Ovary (tissue), 3 donors: ENCODE data around the gene POT1.

Experiments used
- CTCF ChIP-seq, 3 donors: fragments of 450-650 bp in 2 of 3; fragments of 200-600 bp in 1 of 3; IDR thresholded peaks; one replicate each; pipeline versions ENCODE4 v1.5.1 to v1.8.0; 2016 to 2022; ENCODE audit warnings: antibody characterized with exemption in 3 of 3, mild to moderate bottlenecking in 1 of 3
- EP300 ChIP-seq: sonication (generic); formaldehyde crosslinking; IDR thresholded peaks from one replicate; pipeline ENCODE4 v1.6.1; 2017; ENCODE audit warnings: antibody characterized with exemption
- POLR2A ChIP-seq: fragments of 450-650 bp; IDR thresholded peaks from one replicate; pipeline ENCODE4 v1.6.1; 2017; ENCODE audit warnings: antibody characterized with exemption, mild to moderate bottlenecking, moderate library complexity
- donor health status: DM: no; HTN: no; CAD: no.

GRCh38 chr7:124954790-124955189, 25.2 kb upstream of the POT1 start:
- TF ChIP-seq CTCF (IDR thresholded peaks at IDR 0.05) (no peak), POLR2A (no peak), EP300 (no peak)
